Neural progenitor cell (in vitro differentiated cells): Measurements from ENCODE around the gene P2RY6. TPM values are rescaled to one million over a fixed set of nuclear protein-coding genes. Genes with fewer than 3 reads are reported as not detected.

Source experiments
- DNase-seq: peaks from one replicate; pipeline ENCODE4 v3.0.0-alpha.2; 2016; ENCODE audit warnings: low spot score
- H2AFZ ChIP-seq: fragments of 200-600 bp; sonication (generic); replicated peaks from 2 replicates; pipeline ENCODE4 v1.6.1; 2016; ENCODE audit warnings: antibody characterized with exemption
- H3F3A ChIP-seq: fragments of 200-600 bp; sonication (generic); 2 replicates; pipeline ENCODE4 v1.6.1; 2016; ENCODE audit warnings: antibody characterized with exemption, low read depth
- H3K27ac ChIP-seq: fragments of 200-600 bp; sonication (generic); 2 replicates; pipeline ENCODE4 v1.5.1; 2016; ENCODE audit warnings: mild to moderate bottlenecking
- H3K27me3 ChIP-seq: fragments of 200-600 bp; sonication (generic); 2 replicates; pipeline ENCODE4 v1.6.1; 2016; ENCODE audit warnings: mild to moderate bottlenecking, moderate library complexity
- H3K36me3 ChIP-seq: fragments of 200-600 bp; sonication (generic); 2 replicates; pipeline ENCODE4 v1.5.1; 2016
- H3K4me1 ChIP-seq: fragments of 200-600 bp; sonication (generic); 2 replicates; pipeline ENCODE4 v1.6.1; 2016; ENCODE audit warnings: mixed run types
- H3K4me2 ChIP-seq: fragments of 200-600 bp; sonication (generic); 2 replicates; pipeline ENCODE4 v1.6.1; 2016
- H3K4me3 ChIP-seq: fragments of 200-600 bp; sonication (generic); 2 replicates; pipeline ENCODE4 v1.5.1; 2016
- H3K79me2 ChIP-seq: fragments of 200-600 bp; sonication (generic); 2 replicates; pipeline ENCODE4 v1.6.1; 2016; ENCODE audit warnings: low read depth
- H3K9ac ChIP-seq: fragments of 200-600 bp; sonication (generic); 2 replicates; pipeline ENCODE4 v1.6.1; 2016
- H3K9me3 ChIP-seq: fragments of 200-600 bp; sonication (generic); 2 replicates; pipeline ENCODE4 v1.5.1; 2016; ENCODE audit warnings: low read depth
- H4K20me1 ChIP-seq: fragments of 200-600 bp; sonication (generic); 2 replicates; pipeline ENCODE4 v1.6.1; 2016; ENCODE audit warnings: low read depth
- H3K27ac Mint-ChIP-seq: 3 replicates; pipeline ENCODE4 v1.8.0; 2021; ENCODE audit warnings: mixed read lengths
- H3K27me3 Mint-ChIP-seq: 2 replicates; pipeline ENCODE4 v1.8.0; 2022; ENCODE audit warnings: low read depth, mild to moderate bottlenecking, inconsistent platforms, moderate library complexity, mixed read lengths; ENCODE audit not compliant: insufficient read depth
- H3K36me3 Mint-ChIP-seq: 3 replicates; pipeline ENCODE4 v1.8.0; 2021; ENCODE audit warnings: mixed read lengths
- H3K4me1 Mint-ChIP-seq: 3 replicates; pipeline ENCODE4 v1.8.0; 2021; ENCODE audit warnings: mixed read lengths
- H3K4me3 Mint-ChIP-seq: 3 replicates; pipeline ENCODE4 v1.8.0; 2021; ENCODE audit warnings: mild to moderate bottlenecking, moderate library complexity, mixed read lengths
- H3K9me3 Mint-ChIP-seq: 3 replicates; pipeline ENCODE4 v1.8.0; 2020; ENCODE audit warnings: mixed read lengths
- EZH2 ChIP-seq: fragments of 200-600 bp; sonication (generic); IDR thresholded peaks from 2 replicates; pipeline ENCODE4 v1.6.1; 2017; ENCODE audit warnings: antibody characterized with exemption, mild to moderate bottlenecking, moderate library complexity
- EZH2phosphoT487 ChIP-seq: fragments of 200-600 bp; sonication (generic); IDR thresholded peaks from 2 replicates; pipeline ENCODE4 v1.6.1; 2017; ENCODE audit warnings: antibody characterized with exemption
- total RNA-seq: library from RNA; depleted of rRNA; stranded (reverse); fragments of >200 nt; gene quantifications from 2 replicates; pipeline ENCODE4 v1.2.3, GENCODE V29; 2015; ENCODE audit warnings: low replicate concordance
- TF ChIP-seq, protein P1 (sequence below): fragments of 200-600 bp; sonication (generic); IDR thresholded peaks from 2 replicates; pipeline ENCODE4 v1.5.1; 2017; ENCODE audit warnings: antibody characterized with exemption, mild to moderate bottlenecking

Gene P2RY6
- total RNA-seq, 1 donor from 2014 or later = not detected

DNA sequence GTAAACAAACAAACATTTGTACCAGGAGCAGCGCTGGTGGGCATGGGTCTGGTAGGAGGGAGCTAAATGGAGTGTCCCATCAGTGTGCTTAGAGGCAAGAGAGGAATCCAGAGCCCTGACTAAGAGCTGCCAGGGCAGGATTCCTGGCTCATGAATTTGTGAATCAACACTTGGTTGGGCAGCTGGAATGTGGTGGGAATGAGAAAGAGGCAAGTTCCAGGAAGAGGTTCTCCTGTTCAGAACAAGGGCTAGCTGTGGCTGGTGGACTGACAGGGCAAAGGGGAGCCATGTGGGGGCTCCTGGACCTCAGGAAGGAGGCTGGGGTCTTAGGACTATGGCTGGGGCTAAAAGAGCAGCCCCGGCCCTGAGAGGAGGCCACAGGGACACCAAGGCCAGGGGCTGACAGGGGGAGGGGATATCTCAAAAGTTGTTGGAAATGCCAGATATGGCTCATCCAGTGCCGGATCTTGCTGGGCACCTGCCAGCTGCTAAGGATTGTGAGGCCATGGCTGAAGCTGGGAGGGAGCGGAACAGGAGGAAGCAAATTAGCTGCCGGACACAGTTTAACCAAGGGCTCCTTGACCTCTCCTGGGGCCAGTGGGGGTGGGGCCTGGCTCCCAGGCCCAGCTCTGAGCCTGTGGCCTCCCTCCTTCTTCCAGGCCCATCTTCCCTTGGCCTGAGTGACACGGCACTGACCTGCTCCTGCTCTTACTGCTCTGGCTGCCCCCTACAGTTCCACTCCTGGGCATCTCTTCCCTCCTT, 14.6 kb upstream of the P2RY6 start:
- peaks cover 12% of the 10 kb centered on the region for H3K4me1 ChIP-seq
- Mint-ChIP-seq H3K4me1 (peaks cover 22% of the 10 kb centered on the region), H3K9me3 (no peaks in the 10 kb centered on the region), H3K4me3 (peak overlapping the region; percentile 73), H3K36me3 (no peaks in the 10 kb centered on the region), H3K27ac (peak overlapping the region; percentile 94), H3K27me3 (peaks cover 9% of the 10 kb centered on the region)
- peaks cover 5% of the 10 kb centered on the region for H3F3A ChIP-seq
- no peaks in the 10 kb centered on the region for H4K20me1 ChIP-seq
- no peak overlapping the region for H3K4me3 ChIP-seq
- peak overlapping the region; percentile 57 for H2AFZ ChIP-seq
- H3K9ac ChIP-seq = no peak overlapping the region
- TF ChIP-seq, protein P1, sequence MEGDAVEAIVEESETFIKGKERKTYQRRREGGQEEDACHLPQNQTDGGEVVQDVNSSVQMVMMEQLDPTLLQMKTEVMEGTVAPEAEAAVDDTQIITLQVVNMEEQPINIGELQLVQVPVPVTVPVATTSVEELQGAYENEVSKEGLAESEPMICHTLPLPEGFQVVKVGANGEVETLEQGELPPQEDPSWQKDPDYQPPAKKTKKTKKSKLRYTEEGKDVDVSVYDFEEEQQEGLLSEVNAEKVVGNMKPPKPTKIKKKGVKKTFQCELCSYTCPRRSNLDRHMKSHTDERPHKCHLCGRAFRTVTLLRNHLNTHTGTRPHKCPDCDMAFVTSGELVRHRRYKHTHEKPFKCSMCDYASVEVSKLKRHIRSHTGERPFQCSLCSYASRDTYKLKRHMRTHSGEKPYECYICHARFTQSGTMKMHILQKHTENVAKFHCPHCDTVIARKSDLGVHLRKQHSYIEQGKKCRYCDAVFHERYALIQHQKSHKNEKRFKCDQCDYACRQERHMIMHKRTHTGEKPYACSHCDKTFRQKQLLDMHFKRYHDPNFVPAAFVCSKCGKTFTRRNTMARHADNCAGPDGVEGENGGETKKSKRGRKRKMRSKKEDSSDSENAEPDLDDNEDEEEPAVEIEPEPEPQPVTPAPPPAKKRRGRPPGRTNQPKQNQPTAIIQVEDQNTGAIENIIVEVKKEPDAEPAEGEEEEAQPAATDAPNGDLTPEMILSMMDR = no peak
- TF ChIP-seq EZH2 (no peak), EZH2phosphoT487 (no peak)
- no peaks in the 10 kb centered on the region for H3K79me2 ChIP-seq
- no peak overlapping the region for H3K27ac ChIP-seq
- peaks cover 7% of the 10 kb centered on the region for H3K27me3 ChIP-seq
- peak; percentile 54 for DNase-seq
- H3K4me2 ChIP-seq = peak overlapping the region; percentile 42
- H3K9me3 ChIP-seq = no peaks in the 10 kb centered on the region
- no peaks in the 10 kb centered on the region for H3K36me3 ChIP-seq

DNA sequence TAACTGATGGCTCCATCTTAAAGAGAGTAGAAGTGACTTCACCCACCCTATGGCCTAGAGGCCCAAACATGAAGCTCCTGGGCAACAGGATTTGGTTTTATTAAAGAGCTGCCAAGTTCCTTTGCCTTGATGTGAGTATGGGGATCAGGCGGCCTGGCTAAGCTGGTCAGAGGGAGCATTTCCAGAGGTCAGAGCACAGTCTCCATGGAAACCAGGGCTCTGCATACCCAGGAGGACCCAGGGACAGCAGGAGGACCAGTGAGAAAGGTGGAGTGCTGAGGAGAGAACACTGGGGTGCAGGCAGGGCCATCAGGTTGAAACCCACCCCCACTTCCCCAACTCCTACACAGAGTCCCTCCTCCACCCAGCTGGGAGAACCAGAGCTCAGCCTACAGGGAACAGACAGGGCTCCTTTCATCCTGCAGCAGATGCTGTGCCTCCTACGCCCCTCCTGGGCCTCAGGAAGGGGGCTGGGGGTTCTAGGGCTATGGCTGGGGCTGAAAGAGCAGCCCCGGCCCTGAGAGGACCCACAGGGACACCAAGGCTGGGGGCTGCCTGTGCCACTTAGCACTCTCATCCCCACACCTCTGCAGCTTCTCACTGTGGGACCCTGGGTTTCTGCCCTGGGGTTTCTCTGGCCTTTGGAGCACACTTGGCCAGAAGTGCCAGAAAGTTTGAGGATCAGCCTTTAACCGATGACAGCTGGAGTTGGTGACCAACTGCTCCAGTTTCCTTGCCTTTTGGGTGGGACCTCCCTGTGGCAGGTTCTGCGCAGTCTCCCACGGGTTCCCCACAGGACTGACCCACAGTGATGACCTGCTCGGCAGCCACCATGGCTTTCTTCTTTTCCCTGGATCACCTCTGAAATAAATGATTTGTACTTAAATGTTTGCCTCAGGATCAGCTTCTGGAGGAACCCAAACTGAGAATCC, 13.8 kb upstream of the P2RY6 start:
- peaks cover 22% of the 10 kb centered on the region for H3K4me1 Mint-ChIP-seq
- no peak overlapping the region for H3K27ac ChIP-seq
- H3K4me3 Mint-ChIP-seq = peak overlapping the region; percentile 70
- H3K27me3 ChIP-seq = peaks cover 15% of the 10 kb centered on the region
- peaks cover 12% of the 10 kb centered on the region for H3K4me1 ChIP-seq
- no peaks in the 10 kb centered on the region for H3F3A ChIP-seq
- peak overlapping the region; percentile 94 for H3K27ac Mint-ChIP-seq
- H3K9me3 ChIP-seq = no peaks in the 10 kb centered on the region
- no peaks in the 10 kb centered on the region for H3K36me3 ChIP-seq
- H4K20me1 ChIP-seq = no peaks in the 10 kb centered on the region
- no peak overlapping the region for H3K4me3 ChIP-seq
- peak overlapping the region; percentile 15 for H2AFZ ChIP-seq
- H3K79me2 ChIP-seq = no peaks in the 10 kb centered on the region
- no peak overlapping the region for H3K4me2 ChIP-seq
- DNase-seq = no peak
- H3K9me3 Mint-ChIP-seq = no peaks in the 10 kb centered on the region
- no peak overlapping the region for H3K9ac ChIP-seq
- H3K36me3 Mint-ChIP-seq = no peaks in the 10 kb centered on the region
- peaks cover 5% of the 10 kb centered on the region for H3K27me3 Mint-ChIP-seq
- TF ChIP-seq, protein P1 = no peak
- TF ChIP-seq EZH2 = no peak
- TF ChIP-seq EZH2phosphoT487 = no peak

DNA sequence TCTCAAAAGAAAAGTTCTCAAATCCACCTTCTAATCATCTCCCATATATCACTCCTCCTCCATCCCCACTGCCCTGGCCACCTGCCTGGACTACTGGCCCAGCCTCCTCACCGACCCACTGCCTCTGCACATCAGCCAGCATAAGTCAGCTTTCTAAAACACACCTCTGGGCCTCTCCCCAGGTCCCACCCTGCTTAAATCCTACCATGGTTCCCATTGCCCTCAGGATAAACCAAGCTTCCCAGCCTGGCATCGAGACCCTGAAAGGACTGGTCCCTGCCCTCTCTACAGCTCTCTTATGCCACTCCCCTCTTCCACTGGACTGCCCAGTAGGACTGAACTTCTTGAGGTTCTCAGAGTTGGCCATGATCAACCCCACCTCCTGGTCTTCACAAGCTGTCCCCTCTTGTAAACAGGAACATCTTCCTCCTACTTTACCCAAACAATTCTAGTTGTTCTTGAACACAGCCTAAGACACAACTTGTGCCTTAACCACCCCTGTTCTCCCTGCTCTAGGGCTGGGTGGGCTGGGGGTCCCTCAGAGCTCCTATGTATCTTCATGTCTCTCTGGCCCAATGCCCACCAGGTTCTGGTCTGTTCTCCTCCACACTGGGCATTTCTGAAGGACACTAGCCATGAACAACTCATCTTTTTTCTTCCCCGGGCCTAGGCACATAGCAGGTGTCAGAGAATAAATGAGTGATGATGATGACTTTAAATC, 12.6 kb upstream of the P2RY6 start:
- Histone ChIP-seq H3K79me2 (no peaks in the 10 kb centered on the region), H3K4me2 (no peak overlapping the region), H3F3A (no peaks in the 10 kb centered on the region), H3K36me3 (no peaks in the 10 kb centered on the region), H3K9ac (no peak overlapping the region), H3K4me1 (peaks cover 16% of the 10 kb centered on the region), H3K9me3 (no peaks in the 10 kb centered on the region), H3K4me3 (no peak overlapping the region), H2AFZ (no peak overlapping the region), H3K27me3 (peaks cover 27% of the 10 kb centered on the region), H3K27ac (no peak overlapping the region), H4K20me1 (no peaks in the 10 kb centered on the region)
- Mint-ChIP-seq H3K36me3 (no peaks in the 10 kb centered on the region), H3K4me1 (peaks cover 23% of the 10 kb centered on the region), H3K9me3 (no peaks in the 10 kb centered on the region), H3K4me3 (peak overlapping the region; percentile 68), H3K27ac (peak overlapping the region; percentile 59), H3K27me3 (peaks cover 11% of the 10 kb centered on the region)
- DNase-seq = no peak
- no peak for TF ChIP-seq EZH2
- TF ChIP-seq, protein P1 = no peak
